Stimulated activated naive CD4-positive, alpha-beta T cell treated with Interleukin-2 at 50 U/mL for 16 hours (primary cell): ENCODE results near the gene ANTXRL.
"Not testable (repeated sequence)": the region's sequence is repeated elsewhere in the genome, so short reads cannot be mapped to it uniquely, and the experiment has no call there.

Experiments used
- DNase-seq: peaks from one replicate; lab custom pipeline; 2025; lab: John Stamatoyannopoulos, UW

ANTXRL gene

GRCh38 chr10:46286991-46287693 lies at the start of gene ANTXRL:
ANTXRL (plus strand) TSS chr10:46286997; CDS start chr10:46287263, 266 bp downstream.
- no peak for DNase-seq

GRCh38 chr10:46237815-46238510 lies 48.8 kb upstream of the ANTXRL start:
- no peak for DNase-seq

GRCh38 chr10:46239247-46239646 lies 47.5 kb upstream of the ANTXRL start:
- DNase-seq = no peak

GRCh38 chr10:46239993-46240683 lies 46.7 kb upstream of the ANTXRL start:
- DNase-seq = no peak

GRCh38 chr10:46240684-46241565 lies 45.9 kb upstream of the ANTXRL start:
- no peak for DNase-seq

GRCh38 chr10:46245381-46245900 lies 41.4 kb upstream of the ANTXRL start:
- no peak for DNase-seq

- not testable (repeated sequence) for DNase-seq
Observed at GRCh38 chr10:46246400-46247180, 40.2 kb upstream of the ANTXRL start.

- DNase-seq = no peak
Observed at GRCh38 chr10:46247181-46247475, 39.7 kb upstream of the ANTXRL start.

GRCh38 chr10:46247808-46248569 lies 38.8 kb upstream of the ANTXRL start:
- no peak for DNase-seq

GRCh38 chr10:46248651-46249146 lies 38.1 kb upstream of the ANTXRL start:
- no peak for DNase-seq

- DNase-seq = not testable (repeated sequence)
Observed at GRCh38 chr10:46249617-46250344, 37.0 kb upstream of the ANTXRL start.

GRCh38 chr10:46250481-46250880 lies 36.3 kb upstream of the ANTXRL start:
- DNase-seq = no peak

- no peak for DNase-seq
Observed at GRCh38 chr10:46250898-46251856, 35.6 kb upstream of the ANTXRL start.

GRCh38 chr10:46251857-46252847 lies 34.6 kb upstream of the ANTXRL start:
- DNase-seq = no peak

- DNase-seq = no peak
Observed at GRCh38 chr10:46253076-46254006, 33.5 kb upstream of the ANTXRL start.

- no peak for DNase-seq
Observed at GRCh38 chr10:46254007-46254383, 32.8 kb upstream of the ANTXRL start.
